HepG2 (cell line): Measurements from ENCODE around the gene INSIG1. TPM values are rescaled to one million over a fixed set of nuclear protein-coding genes. Genes with fewer than 3 reads are reported as not detected.

Experiments used
- ATAC-seq: fragments of 200-7000 bp; cut with Tn5 transposase; 3 replicates; pipeline ENCODE4 v1.9.1; 2020; ENCODE audit warnings: mild to moderate bottlenecking, moderate library complexity
- BruUV-seq: library from RNA; stranded (reverse); fragments of 400-500 nt; replicated peaks from 2 replicates; lab custom pipeline; 2021; lab: Mats Ljungman, UMichigan
- CTCF ChIA-PET: fragments of 300-600 bp; formaldehyde crosslinking; extraction: SDS; loops from one replicate; lab custom pipeline; 2021; ENCODE audit warnings: low total read pairs, inconsistent platforms, low intra/inter-chr PET ratio; lab: Yijun Ruan, JAX
- POLR2A ChIA-PET: fragments of 350-600 bp; sonication (Branson Sonifier 250); formaldehyde crosslinking; loops from one replicate; lab custom pipeline; 2020; ENCODE audit warnings: antibody characterized with exemption, inconsistent platforms; lab: Yijun Ruan, JAX
- DNase-seq: peaks from one replicate; pipeline ENCODE4 v3.0.0-alpha.2; 2015; ENCODE audit warnings: low spot score
- FAIRE-seq: peaks from 3 replicates; lab custom pipeline; 2011; peaks lifted over from hg19 to GRCh38; lab: Jason Lieb, UNC
- H2AFZ ChIP-seq: one replicate; pipeline ENCODE4 v1.6.1; 2011; ENCODE audit warnings: low read length, inconsistent platforms
- H3K27ac ChIP-seq: fragments of 300-600 bp; 3 replicates; pipeline ENCODE4 v1.8.0; 2011; ENCODE audit warnings: mixed run types, mild to moderate bottlenecking, mixed read lengths, low read length, inconsistent platforms; ENCODE audit not compliant: insufficient read depth; ENCODE audit errors: extremely low read length
- H3K27me3 ChIP-seq, 2 experiments: fragments of 200-600 bp in 1 of 2; 2 replicates in 1 of 2; 3 replicates in 1 of 2; pipeline versions ENCODE4 v1.6.0 to v1.8.0; 2011; ENCODE audit warnings: low read length in 2 of 2, mild to moderate bottlenecking in 2 of 2, moderate library complexity in 2 of 2, inconsistent platforms in 1 of 2; ENCODE audit not compliant: insufficient read depth in 2 of 2, control insufficient read depth in 1 of 2
- H3K36me3 ChIP-seq, 2 experiments: fragments of 200-600 bp in 1 of 2; replicated peaks in 1 of 2; 2 replicates in 1 of 2; 3 replicates in 1 of 2; pipeline versions ENCODE4 v1.5.1 to v1.8.0; 2011; ENCODE audit warnings: low read length in 2 of 2, inconsistent platforms in 1 of 2; ENCODE audit not compliant: insufficient read depth in 2 of 2, control insufficient read depth in 1 of 2
- H3K4me1 ChIP-seq: 2 replicates; pipeline ENCODE4 v1.5.1; 2012; ENCODE audit warnings: low read length, inconsistent platforms; ENCODE audit not compliant: insufficient read depth
- H3K4me2 ChIP-seq: 2 replicates; pipeline ENCODE4 v1.6.0; 2011; ENCODE audit warnings: low read depth, low read length, inconsistent platforms
- H3K4me3 ChIP-seq, 3 experiments: fragments of 200-600 bp in 1 of 3; sonication (generic), shearing (Covaris generic) in 1 of 3; replicated peaks in 1 of 3; 2 replicates each; pipeline ENCODE4 v1.5.1; 2011 to 2016; ENCODE audit warnings: low read length in 3 of 3, inconsistent platforms in 2 of 3, low read depth in 2 of 3, mild to moderate bottlenecking in 2 of 3, control low read depth in 1 of 3, mixed read lengths in 1 of 3; ENCODE audit not compliant: insufficient read depth in 1 of 3
- H3K79me2 ChIP-seq: one replicate; pipeline ENCODE4 v1.6.1; 2011; ENCODE audit warnings: low read length, inconsistent platforms; ENCODE audit not compliant: insufficient read depth
- H3K9ac ChIP-seq: 2 replicates; pipeline ENCODE4 v1.6.0; 2011; ENCODE audit warnings: mild to moderate bottlenecking, low read depth, low read length, inconsistent platforms; ENCODE audit not compliant: insufficient read depth
- H3K9me3 ChIP-seq: 2 replicates; pipeline ENCODE4 v1.5.1; 2012; ENCODE audit warnings: mild to moderate bottlenecking, low read length
- H4K20me1 ChIP-seq: 2 replicates; pipeline ENCODE4 v1.6.0; 2011; ENCODE audit warnings: inconsistent platforms, mild to moderate bottlenecking, low read length, moderate library complexity; ENCODE audit not compliant: insufficient read depth
- EEA1 ChIP-seq: sonication (generic); formaldehyde crosslinking; IDR thresholded peaks from 2 replicates; pipeline ENCODE4 v1.5.1; 2020; ENCODE audit warnings: mild to moderate bottlenecking, missing genetic modification reagents, borderline replicate concordance
- HMG20B ChIP-seq: conservative IDR thresholded peaks from 2 replicates; pipeline ENCODE4 v1.6.1; 2016; ENCODE audit warnings: missing genetic modification reagents, missing compliant biosample characterization
- MIER3 ChIP-seq: IDR thresholded peaks from 2 replicates; pipeline ENCODE4 v1.6.1; 2016; ENCODE audit warnings: missing compliant biosample characterization, borderline replicate concordance
- RBM22 ChIP-seq: fragments of 200-400 bp; formaldehyde crosslinking; optimal IDR thresholded peaks from 2 replicates; pipeline ENCODE3; 2017; ENCODE audit warnings: mild to moderate bottlenecking, low read length, moderate library complexity
- STAT5B ChIP-seq: sonication (generic); formaldehyde crosslinking; IDR thresholded peaks from 2 replicates; pipeline ENCODE4 v1.4.0; 2020; ENCODE audit warnings: missing genetic modification reagents
- ZC3H4 ChIP-seq: sonication (generic); formaldehyde crosslinking; IDR thresholded peaks from 2 replicates; pipeline ENCODE4 v1.4.0; 2020; ENCODE audit warnings: missing genetic modification reagents, borderline replicate concordance
- ZEB1 ChIP-seq: IDR thresholded peaks from 2 replicates; pipeline ENCODE4 v1.6.1; 2012; ENCODE audit warnings: mild to moderate bottlenecking, low read depth, inconsistent platforms; ENCODE audit not compliant: insufficient replicate concordance
- ZNF337 ChIP-seq: sonication (generic); formaldehyde crosslinking; IDR thresholded peaks from 2 replicates; pipeline ENCODE4 v1.5.1; 2020; ENCODE audit warnings: missing genetic modification reagents, low read depth, mild to moderate bottlenecking, borderline replicate concordance
- ZNF570 ChIP-seq: sonication (generic); formaldehyde crosslinking; IDR thresholded peaks from 2 replicates; pipeline ENCODE4 v1.4.0; 2020; ENCODE audit warnings: mild to moderate bottlenecking, missing genetic modification reagents, borderline replicate concordance
- ZNF746 ChIP-seq: sonication (generic); formaldehyde crosslinking; IDR thresholded peaks from 2 replicates; pipeline ENCODE4 v1.8.0; 2022; ENCODE audit warnings: mild to moderate bottlenecking, missing genetic modification reagents
- ZNF850 ChIP-seq: sonication (generic); formaldehyde crosslinking; conservative IDR thresholded peaks from 2 replicates; pipeline ENCODE4 v1.9.0; 2021; ENCODE audit warnings: mild to moderate bottlenecking, missing genetic modification reagents
- WGBS: methylation state at CpG from one replicate; pipeline ENCODE4 v1.1.6; 2017; ENCODE audit warnings: low lambda C conversion rate; 5-methylcytosine and 5-hydroxymethylcytosine counted together
- in situ Hi-C: cut with HindIII; loops from 2 replicates; pipeline ENCODE4 v1.10.0; 2017; ENCODE audit warnings: low pct_unique_long_range_greater_than_20kb; ENCODE audit not compliant: extremely low pct_ligation_motif_present
- intact Hi-C: fragments of 100-400 bp; cut with micrococcal nuclease; formaldehyde crosslinking; loops from one replicate; pipeline ENCODE4 v1.10.0; 2022; ENCODE audit not compliant: unreplicated experiment
- polyA plus RNA-seq, 8 experiments: library from polyadenylated mRNA; depleted of rRNA in 3 of 8; stranded (reverse) in 7 of 8; unstranded in 1 of 8; fragments of >200 nt; fragmentation: Illumina TruSeq in 4 of 8; extraction: Trizol in 4 of 8; gene quantifications; 2 replicates each; pipeline versions ENCODE4 v1.2.1 to v1.2.3, GENCODE V29; 2011 to 2016; ENCODE audit warnings: low read depth in 4 of 8, missing spikeins in 1 of 8, mixed read lengths in 1 of 8; ENCODE audit not compliant: insufficient read depth in 1 of 8
- total RNA-seq, 5 experiments: library from RNA; depleted of rRNA; stranded (reverse); fragments of >200 nt; fragmentation: Illumina TruSeq; extraction: Trizol; gene quantifications; 2 replicates each; pipeline ENCODE4 v1.2.3, GENCODE V29; 2016; ENCODE audit warnings: low read depth in 1 of 5
- TF ChIP-seq, protein P1 (sequence below): sonication (generic); formaldehyde crosslinking; IDR thresholded peaks from 2 replicates; pipeline ENCODE4 v1.4.0; 2020; ENCODE audit warnings: missing genetic modification reagents, borderline replicate concordance

The INSIG1 gene
- total and polyA plus RNA-seq, 2 of the 13 experiments (the other 11 are each of a cell fraction or from before 2014, with no cell fraction given), result 0.07 to 0.11 TPM

DNA sequence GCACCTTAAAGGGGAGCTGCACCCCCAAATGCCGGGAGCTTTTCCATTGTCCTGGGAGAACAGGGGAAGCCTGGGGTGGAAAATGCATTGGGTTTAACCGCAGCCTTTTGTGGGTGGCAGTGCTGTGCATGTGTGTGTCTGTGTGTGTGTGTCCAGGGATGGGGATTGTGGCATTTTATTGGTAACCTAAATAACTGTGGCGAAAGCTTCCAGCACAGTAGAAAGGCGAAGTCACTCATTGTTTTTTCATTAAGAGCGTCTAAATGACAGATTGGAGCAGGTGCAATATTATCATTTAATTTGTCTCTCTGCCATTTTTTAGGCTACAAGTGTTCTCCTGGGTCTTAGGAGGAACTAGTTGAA, 55.1 kb downstream of the INSIG1 start:
- no peak overlapping the region for H3K4me3 ChIP-seq
- TF ChIP-seq STAT5B (CRISPR knock-in tag), result no peak
- TF ChIP-seq ZNF850, result no peak
- no peak for TF ChIP-seq ZC3H4 (CRISPR knock-in tag)
- no peak for TF ChIP-seq ZNF337 (CRISPR knock-in tag)
- no peak for TF ChIP-seq MIER3 (CRISPR knock-in tag)
- no peak for TF ChIP-seq RBM22
- no peak for TF ChIP-seq EEA1 (CRISPR knock-in tag)
- FAIRE-seq, result no peak
- no peaks in the 10 kb centered on the region for H4K20me1 ChIP-seq
- DNase-seq, result no peak
- no peaks in the 10 kb centered on the region for H3K79me2 ChIP-seq
- WGBS, result 9% methylated on average over 5 of the region's 5 CpGs
- no peaks in the 10 kb centered on the region for H3K4me1 ChIP-seq
- in situ Hi-C loops (no loop called here), intact Hi-C loops (no loop called here)
- ChIA-PET CTCF (no interaction called here), POLR2A (no interaction called here)
- no TSS peak for BruUV-seq
- no peak overlapping the region for H3K27ac ChIP-seq
- ATAC-seq, result no peak
- no peak overlapping the region for H3K9ac ChIP-seq
- peaks cover 2 to 28% of the 10 kb centered on the region in 2 experiments; a peak in 3 of 5 replicates for H3K27me3 ChIP-seq
- no peaks in the 10 kb centered on the region for H3K36me3 ChIP-seq
- no peak overlapping the region for H3K4me2 ChIP-seq
- H2AFZ ChIP-seq, result no peak overlapping the region
- no peaks in the 10 kb centered on the region for H3K9me3 ChIP-seq

DNA sequence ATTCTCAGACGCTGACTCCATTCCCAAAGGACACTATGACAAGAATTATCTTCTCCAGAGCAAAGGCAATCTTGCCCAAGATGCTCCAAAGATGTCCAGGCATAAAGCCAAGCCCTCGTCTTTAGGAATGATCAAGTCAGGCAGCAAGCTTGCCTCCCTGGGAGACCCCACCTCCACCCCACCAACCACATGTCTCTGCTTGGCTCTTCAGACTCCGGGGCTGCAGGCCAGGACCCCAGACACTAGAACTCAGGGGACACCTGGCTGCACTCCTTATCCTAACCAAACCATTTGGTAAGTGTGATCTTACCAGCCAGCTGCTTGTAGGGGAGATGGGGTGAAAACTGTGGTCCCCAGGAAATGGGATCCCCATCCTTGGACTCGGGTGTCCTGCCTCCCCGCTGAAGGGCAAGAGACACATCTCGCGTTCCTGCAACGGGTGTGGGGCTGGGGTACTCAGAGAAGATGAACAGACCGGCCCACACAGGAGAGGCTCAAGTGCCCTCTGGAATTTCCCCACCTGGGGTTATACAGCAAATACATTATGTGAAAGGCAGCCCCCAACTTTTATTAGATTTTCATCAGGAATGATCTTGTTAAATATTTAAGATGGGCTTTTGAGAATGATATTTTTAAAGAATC, 55.7 kb downstream of the INSIG1 start:
- H3K4me1 ChIP-seq, result no peaks in the 10 kb centered on the region
- no peak overlapping the region for H3K4me3 ChIP-seq
- H2AFZ ChIP-seq, result no peak overlapping the region
- H3K27ac ChIP-seq, result no peak overlapping the region
- TF ChIP-seq, protein P1, sequence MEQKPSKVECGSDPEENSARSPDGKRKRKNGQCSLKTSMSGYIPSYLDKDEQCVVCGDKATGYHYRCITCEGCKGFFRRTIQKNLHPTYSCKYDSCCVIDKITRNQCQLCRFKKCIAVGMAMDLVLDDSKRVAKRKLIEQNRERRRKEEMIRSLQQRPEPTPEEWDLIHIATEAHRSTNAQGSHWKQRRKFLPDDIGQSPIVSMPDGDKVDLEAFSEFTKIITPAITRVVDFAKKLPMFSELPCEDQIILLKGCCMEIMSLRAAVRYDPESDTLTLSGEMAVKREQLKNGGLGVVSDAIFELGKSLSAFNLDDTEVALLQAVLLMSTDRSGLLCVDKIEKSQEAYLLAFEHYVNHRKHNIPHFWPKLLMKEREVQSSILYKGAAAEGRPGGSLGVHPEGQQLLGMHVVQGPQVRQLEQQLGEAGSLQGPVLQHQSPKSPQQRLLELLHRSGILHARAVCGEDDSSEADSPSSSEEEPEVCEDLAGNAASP (CRISPR knock-in tag), result no peak
- TF ChIP-seq ZNF570 (CRISPR knock-in tag), result no peak
- no peak for TF ChIP-seq ZNF746 (CRISPR knock-in tag)
- no peak for TF ChIP-seq ZEB1
- no peak for TF ChIP-seq HMG20B (CRISPR knock-in tag)
- no peak for ATAC-seq
- H3K9me3 ChIP-seq, result no peaks in the 10 kb centered on the region
- ChIA-PET POLR2A (no interaction called here), CTCF (no interaction called here)
- DNase-seq, result no peak
- BruUV-seq, result no TSS peak
- H4K20me1 ChIP-seq, result no peaks in the 10 kb centered on the region
- peaks cover 3 to 33% of the 10 kb centered on the region in 2 experiments; a peak in 3 of 5 replicates for H3K27me3 ChIP-seq
- no peaks in the 10 kb centered on the region for H3K36me3 ChIP-seq
- in situ Hi-C loops, result no loop called here
- H3K9ac ChIP-seq, result no peak overlapping the region
- FAIRE-seq, result no peak
- H3K79me2 ChIP-seq, result no peaks in the 10 kb centered on the region
- WGBS, result 0% methylated on average over 6 of the region's 9 CpGs
- intact Hi-C loops, result no loop called here
- H3K4me2 ChIP-seq, result no peak overlapping the region
